Skeletal muscle tissue (tissue), 4 donors: ENCODE data around the gene PHAF1. TPM values are rescaled to one million over a fixed set of nuclear protein-coding genes. Genes with fewer than 3 reads are reported as not detected.

ENCODE experiments used
- H3K27ac ChIP-seq: one replicate; pipeline ENCODE4 v1.7.0; 2013; ENCODE audit warnings: mild to moderate bottlenecking, low read depth, low read length, inconsistent platforms
- H3K27me3 ChIP-seq, 3 donors: one replicate each; pipeline ENCODE4 v1.7.0; 2013; ENCODE audit warnings: low read length in 3 of 3; ENCODE audit not compliant: control insufficient read depth in 3 of 3, insufficient read depth in 3 of 3
- H3K36me3 ChIP-seq, 3 donors: one replicate each; pipeline ENCODE4 v1.7.0; 2013; ENCODE audit warnings: low read length in 3 of 3; ENCODE audit not compliant: control insufficient read depth in 3 of 3, insufficient read depth in 3 of 3
- H3K4me1 ChIP-seq, 3 donors: one replicate each; pipeline ENCODE4 v1.7.0; 2013; ENCODE audit warnings: low read length in 3 of 3, mild to moderate bottlenecking in 3 of 3; ENCODE audit not compliant: control insufficient read depth in 3 of 3, insufficient read depth in 3 of 3
- H3K4me3 ChIP-seq, 3 donors: one replicate each; pipeline ENCODE4 v1.7.0; 2013; ENCODE audit warnings: low read length in 3 of 3
- H3K9ac ChIP-seq, 3 donors: one replicate each; pipeline ENCODE4 v1.7.0; 2013; ENCODE audit warnings: low read length in 3 of 3, mild to moderate bottlenecking in 3 of 3, moderate library complexity in 2 of 3, low read depth in 1 of 3
- H3K9me3 ChIP-seq, 3 donors: one replicate each; pipeline ENCODE4 v1.7.0; 2013; ENCODE audit warnings: low read length in 3 of 3; ENCODE audit not compliant: control insufficient read depth in 3 of 3
- total RNA-seq: library from RNA; depleted of rRNA; stranded (reverse); fragments of >200 nt; gene quantifications from one replicate; pipeline ENCODE4 v1.2.3, GENCODE V29; 2014
- donor health status: Osteomylitis.

The PHAF1 gene
- total RNA-seq, 1 donor from 2014 or later, result 17.7 TPM

DNA sequence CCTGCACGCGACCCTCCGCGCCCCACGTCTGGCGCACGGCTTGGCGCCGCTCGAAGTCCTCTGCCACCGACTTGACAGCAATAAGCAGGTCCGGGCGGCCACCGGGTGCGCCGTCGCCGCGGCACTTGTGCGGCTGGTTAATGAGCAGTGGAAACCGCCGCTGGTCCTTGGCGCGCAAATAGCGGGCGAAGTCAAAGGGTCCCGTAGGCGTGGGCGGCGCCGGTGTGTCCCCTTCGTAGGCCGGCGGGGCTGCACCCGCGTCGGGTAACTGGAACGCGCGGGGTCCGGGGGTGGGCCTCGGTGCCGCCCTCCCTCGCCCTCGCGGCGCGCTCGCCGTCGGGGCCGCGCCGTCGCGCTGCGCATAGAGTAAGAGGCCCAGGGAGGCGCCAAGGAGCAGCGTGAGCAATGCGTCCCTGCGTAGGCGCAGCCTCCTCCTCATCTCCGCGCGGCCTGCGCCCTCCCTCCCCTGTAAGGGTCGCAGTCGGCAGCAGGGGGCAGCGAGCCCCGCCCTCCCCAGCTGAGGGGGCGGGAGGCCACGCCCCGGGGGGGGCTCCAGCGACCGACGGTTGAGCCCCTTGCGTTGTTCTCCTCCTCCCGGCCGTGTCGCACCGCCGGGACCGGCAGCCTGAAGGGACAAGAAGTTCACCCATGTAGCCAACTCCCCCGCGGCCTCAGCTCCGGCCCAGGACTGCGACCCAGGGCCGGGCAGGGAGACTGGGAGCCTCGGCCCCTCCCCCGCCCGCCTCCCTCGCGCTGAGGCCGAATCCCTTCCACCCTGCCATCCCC lies 40.5 kb downstream of the PHAF1 start:
- Histone ChIP-seq H3K9me3 (no peaks in the 10 kb centered on the region), H3K4me3 (peak overlapping the region; percentile 65 to 74 (median 67)), H3K9ac (peak overlapping the region; percentile 61 to 68 (median 64)), H3K4me1 (peaks cover 4 to 11% (median 11%) of the 10 kb centered on the region in 3 donors), H3K27ac (peak overlapping the region; percentile 68), H3K36me3 (peaks cover 35 to 41% (median 37%) of the 10 kb centered on the region in 3 donors), H3K27me3 (peaks cover 0 to 21% (median 20%) of the 10 kb centered on the region in 3 donors)

DNA sequence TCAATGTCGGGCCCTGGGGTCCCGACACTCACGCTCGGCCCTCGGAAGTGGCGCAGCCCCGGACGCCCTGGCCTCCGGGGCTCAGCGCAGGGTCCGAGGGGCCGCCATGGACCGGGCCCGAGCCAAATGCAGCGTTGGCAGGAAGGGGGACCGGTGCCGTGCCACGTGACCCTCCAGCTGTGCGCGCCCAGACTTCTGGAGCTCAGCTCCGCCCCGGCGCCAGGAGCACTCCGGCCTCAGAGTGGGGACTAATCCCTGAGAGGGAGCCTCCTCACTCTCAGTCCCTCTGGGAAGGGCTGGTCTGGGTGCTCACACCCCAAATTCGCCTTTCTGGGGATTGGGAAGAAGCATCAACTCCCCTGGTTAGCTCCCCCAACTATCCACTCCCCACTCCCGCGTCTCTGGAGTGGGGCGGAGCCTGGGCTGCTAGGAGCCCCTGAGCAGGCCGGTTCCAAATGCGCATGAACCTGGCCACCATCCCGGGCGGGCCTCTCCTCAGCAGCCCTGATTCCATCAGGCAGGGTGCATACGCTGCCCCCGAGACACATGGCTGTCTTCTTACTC lies 41.2 kb downstream of the PHAF1 start, which contains the start of gene B3GNT9:
Gene B3GNT9 (minus strand): TSS at position 166 of the 564 bp plus-strand sequence. CDS start 513 bp downstream, outside the sequence.
- Histone ChIP-seq H3K4me3 (peak within 1 kb of the TSS; percentile 65 to 74 (median 67)), H3K9me3 (no peaks in the 10 kb centered on the region), H3K4me1 (peaks cover 9 to 15% (median 14%) of the 10 kb centered on the region in 3 donors), H3K27ac (peak within 1 kb of the TSS; percentile 68), H3K36me3 (peaks cover 28 to 34% (median 30%) of the 10 kb centered on the region in 3 donors), H3K27me3 (peaks cover 0 to 21% (median 20%) of the 10 kb centered on the region in 3 donors), H3K9ac (peak within 1 kb of the TSS; percentile 61 to 68 (median 64))

DNA sequence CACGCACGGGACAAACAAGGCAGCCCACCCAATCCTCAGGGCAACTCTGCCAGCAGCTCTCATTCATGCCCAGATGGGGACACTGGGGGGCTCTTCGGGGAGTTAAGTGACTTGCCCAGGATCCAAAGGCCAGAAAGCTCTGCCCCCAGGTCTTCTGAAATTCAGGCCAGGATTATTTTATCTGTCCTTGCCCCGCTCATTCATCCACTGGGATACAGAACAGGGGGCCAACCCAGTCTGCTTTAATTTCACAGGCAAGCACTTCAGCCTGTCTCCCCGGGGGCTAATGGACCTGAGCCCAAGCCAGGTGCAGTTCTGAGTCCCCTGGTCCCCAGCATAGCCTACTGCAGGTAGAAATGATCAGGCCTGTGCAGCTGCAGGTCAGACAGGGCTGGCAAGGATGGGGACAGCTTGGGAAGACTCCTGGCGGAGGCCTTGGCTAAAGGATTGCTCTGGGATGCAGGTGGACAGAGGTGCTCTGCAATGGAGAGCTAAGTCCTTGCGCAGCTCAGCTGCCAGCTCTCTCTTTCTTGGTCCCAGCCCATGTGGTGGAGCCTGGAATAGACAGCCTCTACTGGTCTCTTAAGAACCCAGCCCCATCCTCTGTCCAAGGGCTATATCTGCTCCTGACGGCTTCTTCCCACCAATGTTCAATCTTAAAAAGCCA lies 41.8 kb downstream of the PHAF1 start:
- Histone ChIP-seq H3K9ac (peak overlapping the region in 1 of 3 donors; percentile 68), H3K4me3 (peak overlapping the region in 1 of 3 donors; percentile 74), H3K27me3 (peaks cover 0 to 21% (median 20%) of the 10 kb centered on the region in 3 donors), H3K27ac (peak overlapping the region; percentile 68), H3K9me3 (no peaks in the 10 kb centered on the region), H3K4me1 (peaks cover 9 to 15% (median 14%) of the 10 kb centered on the region in 3 donors), H3K36me3 (peaks cover 21 to 28% (median 24%) of the 10 kb centered on the region in 3 donors)

DNA sequence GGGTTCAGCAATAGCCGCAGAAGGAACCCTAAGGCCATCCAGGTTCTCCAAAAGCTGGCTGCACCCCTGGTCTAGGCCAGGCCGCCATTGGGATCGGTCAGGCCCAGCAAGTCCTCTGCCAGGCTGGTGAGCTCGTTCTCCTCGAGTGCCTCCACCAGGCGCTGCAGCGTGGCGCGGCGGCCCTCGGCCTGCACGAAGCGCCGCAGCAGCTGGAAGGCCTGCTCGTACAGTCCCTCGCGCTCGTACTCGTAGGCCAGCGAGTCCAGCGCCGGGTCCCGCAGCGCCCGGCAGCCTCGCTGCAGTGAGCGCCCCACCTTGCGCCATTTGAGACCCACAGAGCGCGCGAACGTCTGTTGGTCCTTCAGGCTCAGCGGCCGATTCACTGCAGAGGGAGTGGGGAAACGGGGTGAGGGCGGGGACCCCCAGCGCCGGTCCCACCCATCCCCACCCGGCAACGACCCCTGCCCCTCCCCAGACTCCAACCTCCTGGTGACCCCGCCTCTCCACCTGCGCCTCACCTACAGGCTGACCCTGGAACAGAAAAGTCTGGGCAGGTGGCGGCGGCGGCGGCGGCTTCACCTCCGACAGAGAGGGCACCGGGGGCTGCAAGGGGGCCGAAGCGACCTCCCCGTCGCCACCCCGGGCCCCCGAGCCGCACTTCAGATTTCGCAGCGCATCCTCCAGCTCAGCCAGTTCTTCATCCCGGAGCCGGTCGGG lies 45.0 kb downstream of the PHAF1 start:
- H3K9me3 ChIP-seq, result no peaks in the 10 kb centered on the region
- H3K27ac ChIP-seq, result no peak overlapping the region
- H3K27me3 ChIP-seq, result peaks cover 0 to 17% (median under 1%) of the 10 kb centered on the region in 3 donors
- H3K4me1 ChIP-seq, result peaks cover 15 to 25% (median 20%) of the 10 kb centered on the region in 3 donors
- peaks cover 0 to 2% (median 0%) of the 10 kb centered on the region in 3 donors for H3K36me3 ChIP-seq
- peak overlapping the region in 2 of 3 donors; percentile 58 to 61 for H3K4me3 ChIP-seq
- H3K9ac ChIP-seq, result no peak overlapping the region

DNA sequence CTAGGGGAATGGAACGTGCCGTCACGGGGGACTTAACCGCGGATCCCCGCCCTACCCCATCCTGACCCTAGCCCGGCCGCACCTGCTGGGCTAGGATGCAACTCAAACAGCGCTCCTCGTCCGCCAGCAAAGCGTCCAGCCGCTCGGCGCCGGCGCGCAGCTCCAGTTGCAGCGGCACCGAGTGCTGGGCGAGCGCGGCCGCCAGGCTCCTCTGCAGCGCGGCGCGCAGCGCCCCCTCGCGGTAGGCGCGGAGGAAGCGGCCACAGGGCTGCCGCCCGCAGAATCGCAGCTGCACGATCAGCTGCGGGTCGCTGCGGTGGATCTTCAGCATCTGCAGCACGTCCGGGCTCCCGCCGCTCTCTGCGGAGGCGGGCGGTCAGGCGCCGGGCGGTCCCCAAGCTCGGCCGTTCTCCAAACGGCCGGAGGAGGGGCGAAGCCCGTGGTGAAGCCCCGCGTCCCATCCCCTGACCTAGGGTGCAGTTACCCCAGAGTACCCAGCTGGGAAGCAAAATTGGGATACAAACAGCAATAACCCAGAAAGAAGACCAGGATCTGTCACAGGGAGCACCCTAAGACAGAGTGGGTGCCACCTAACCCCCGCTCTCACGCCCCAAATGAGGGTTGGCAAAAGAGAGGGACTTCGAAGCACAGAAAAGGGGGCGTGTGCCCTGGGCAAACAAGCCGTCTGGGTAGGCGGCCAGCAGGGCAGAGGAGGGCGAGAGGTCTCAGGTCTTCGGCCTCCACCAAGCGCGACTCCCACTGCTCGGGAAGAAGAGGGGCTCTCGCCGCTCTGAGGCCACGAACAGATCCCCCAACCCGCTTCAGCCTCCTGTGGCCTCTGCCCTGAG lies 45.8 kb downstream of the PHAF1 start:
- no peaks in the 10 kb centered on the region for H3K9me3 ChIP-seq
- H3K27me3 ChIP-seq, result peaks cover 0 to 10% (median 0%) of the 10 kb centered on the region in 3 donors
- H3K9ac ChIP-seq, result no peak overlapping the region
- H3K4me3 ChIP-seq, result peak overlapping the region in 2 of 3 donors; percentile 58 to 61
- peaks cover 21 to 28% (median 25%) of the 10 kb centered on the region in 3 donors for H3K4me1 ChIP-seq
- H3K36me3 ChIP-seq, result peaks cover 0 to 2% (median 0%) of the 10 kb centered on the region in 3 donors
- H3K27ac ChIP-seq, result no peak overlapping the region

DNA sequence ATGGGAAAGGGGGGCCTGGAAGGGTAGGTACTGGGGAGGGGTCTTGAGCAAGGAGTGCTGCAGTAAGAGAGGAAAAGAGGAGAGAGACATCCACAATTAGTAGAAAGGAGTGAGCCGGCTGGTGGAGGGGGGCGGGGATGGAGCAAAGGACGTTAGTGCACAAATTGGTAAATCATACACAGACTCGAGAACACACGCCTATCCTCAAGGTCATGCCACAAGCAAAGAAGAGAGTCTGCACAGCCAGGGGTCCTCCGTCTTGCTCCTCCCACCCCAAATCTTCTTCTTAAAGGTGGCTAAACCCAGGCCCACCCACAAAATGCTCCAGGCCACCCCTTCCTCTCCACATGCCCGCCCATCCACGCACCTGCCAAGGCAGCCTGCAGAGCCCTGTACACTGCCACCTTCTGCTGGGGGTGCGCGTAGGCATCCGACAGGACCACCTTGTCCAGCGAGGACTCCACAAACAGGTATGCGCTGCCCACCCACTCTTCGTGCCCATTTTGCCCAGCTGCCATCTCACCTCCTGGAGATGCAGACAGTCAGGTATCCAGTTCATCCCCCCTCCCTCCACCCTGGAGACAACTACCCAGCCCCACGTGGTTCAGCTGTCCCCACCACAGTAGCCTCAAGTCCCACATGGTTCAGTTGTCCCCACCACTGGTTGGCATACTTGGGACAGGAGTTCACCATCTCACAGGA lies 46.6 kb downstream of the PHAF1 start:
- H3K4me1 ChIP-seq, result peaks cover 21 to 29% (median 26%) of the 10 kb centered on the region in 3 donors
- no peak overlapping the region for H3K27ac ChIP-seq
- no peaks in the 10 kb centered on the region for H3K9me3 ChIP-seq
- H3K9ac ChIP-seq, result no peak overlapping the region
- H3K4me3 ChIP-seq, result no peak overlapping the region
- peaks cover 0 to 2% (median 0%) of the 10 kb centered on the region in 3 donors for H3K36me3 ChIP-seq
- H3K27me3 ChIP-seq, result peaks cover 0 to 3% (median 0%) of the 10 kb centered on the region in 3 donors

DNA sequence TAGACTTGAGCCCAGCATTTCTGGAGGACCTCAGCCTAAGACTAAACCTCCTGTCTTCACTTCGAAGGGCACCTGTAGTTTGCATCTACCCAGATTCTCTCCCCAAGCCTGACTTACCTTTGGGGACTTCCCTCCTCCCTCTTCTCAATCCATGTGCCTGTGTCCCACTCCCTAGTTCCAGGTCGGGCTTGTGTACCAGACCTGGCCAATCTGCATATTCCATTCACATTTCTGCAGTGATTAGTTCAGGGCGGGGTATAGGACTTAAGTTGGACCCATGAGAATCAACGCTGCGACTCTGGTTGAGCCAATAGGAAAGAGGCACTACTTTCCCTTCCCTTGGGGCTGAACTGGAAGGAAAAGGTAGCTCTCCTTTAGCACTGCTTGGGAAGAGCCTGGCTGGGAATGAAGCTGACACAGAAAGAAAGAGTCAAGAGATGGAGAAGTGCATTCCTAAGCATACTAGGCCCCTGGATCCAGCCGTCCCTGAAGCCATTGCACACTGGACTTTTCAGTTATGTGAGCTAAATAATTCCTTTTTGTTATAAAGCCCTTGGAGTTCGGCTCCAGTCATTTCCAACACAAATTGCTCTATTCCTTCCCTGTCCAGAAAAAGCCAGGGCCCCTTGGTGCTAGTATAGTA lies 47.5 kb downstream of the PHAF1 start:
- no peak overlapping the region for H3K4me3 ChIP-seq
- H3K27me3 ChIP-seq, result peaks cover 0 to 3% (median 0%) of the 10 kb centered on the region in 3 donors
- peaks cover 30 to 38% (median 31%) of the 10 kb centered on the region in 3 donors for H3K4me1 ChIP-seq
- H3K9ac ChIP-seq, result no peak overlapping the region
- H3K9me3 ChIP-seq, result no peaks in the 10 kb centered on the region
- peaks cover 0 to 2% (median 0%) of the 10 kb centered on the region in 3 donors for H3K36me3 ChIP-seq
- no peak overlapping the region for H3K27ac ChIP-seq
